Activated T-helper 2 cell treated with anti-CD3 and anti-CD28 coated beads, Interferon-gamma antibody, Interleukin-2, Interleukin-4, amounts not matched to agents 10 μg/mL and 5 μg/mL and 100 μg/mL, durations not matched to agents 14 hours and 24 hours and 36 hours (primary cell): ENCODE results near the gene UBE2J2. TPM values are rescaled to one million over a fixed set of nuclear protein-coding genes. Genes with fewer than 3 reads are reported as not detected.

ENCODE experiments used
- DNase-seq: peaks from one replicate; pipeline ENCODE4 v3.0.0; 2021; ENCODE audit warnings: low spot score
- H3K27ac Mint-ChIP-seq: one replicate; pipeline ENCODE4 v1.8.0; 2021; ENCODE audit warnings: mixed read lengths
- H3K27me3 Mint-ChIP-seq: one replicate; pipeline ENCODE4 v1.8.0; 2021; ENCODE audit warnings: low read depth, mixed read lengths
- H3K36me3 Mint-ChIP-seq: one replicate; pipeline ENCODE4 v1.8.0; 2021; ENCODE audit warnings: low read depth, mixed read lengths
- H3K4me1 Mint-ChIP-seq: one replicate; pipeline ENCODE4 v1.8.0; 2021; ENCODE audit warnings: low read depth, mixed read lengths
- H3K4me3 Mint-ChIP-seq: one replicate; pipeline ENCODE4 v1.8.0; 2021; ENCODE audit warnings: low read depth, mild to moderate bottlenecking, moderate library complexity, mixed read lengths
- H3K9me3 Mint-ChIP-seq: one replicate; pipeline ENCODE4 v1.8.0; 2021; ENCODE audit warnings: mixed read lengths
- intact Hi-C: fragments of 100-400 bp; cut with micrococcal nuclease; formaldehyde crosslinking; loops from one replicate; pipeline ENCODE4 v1.15.1; 2023
- total RNA-seq: library from RNA; stranded (reverse); gene quantifications from 2 replicates; pipeline ENCODE4 v1.2.3, GENCODE V29; 2022

UBE2J2 gene
- total RNA-seq, 1 donor from 2014 or later = 81.0 TPM

- no peak for DNase-seq
- Mint-ChIP-seq H3K27ac (no peak overlapping the region), H3K4me3 (no peak overlapping the region), H3K4me1 (no peaks in the 10 kb centered on the region), H3K27me3 (no peaks in the 10 kb centered on the region), H3K9me3 (no peaks in the 10 kb centered on the region), H3K36me3 (no peaks in the 10 kb centered on the region)
- intact Hi-C loops = no loop called here
These were observed 32.6 kb downstream of the UBE2J2 start for GRCh38 chr1:1240822-1241587.

- intact Hi-C loops = no loop called here
- no peaks in the 10 kb centered on the region for H3K9me3 Mint-ChIP-seq
- H3K27me3 Mint-ChIP-seq = no peaks in the 10 kb centered on the region
- DNase-seq = no peak
- H3K36me3 Mint-ChIP-seq = no peaks in the 10 kb centered on the region
- no peaks in the 10 kb centered on the region for H3K4me1 Mint-ChIP-seq
- H3K4me3 Mint-ChIP-seq = no peak overlapping the region
- no peak overlapping the region for H3K27ac Mint-ChIP-seq
These were observed 33.3 kb downstream of the UBE2J2 start for GRCh38 chr1:1240348-1240732.

- Mint-ChIP-seq H3K36me3 (peaks cover 4% of the 10 kb centered on the region), H3K27ac (no peak overlapping the region), H3K4me1 (no peaks in the 10 kb centered on the region), H3K27me3 (no peaks in the 10 kb centered on the region), H3K4me3 (no peak overlapping the region), H3K9me3 (no peaks in the 10 kb centered on the region)
- intact Hi-C loops = no loop called here
- DNase-seq = no peak
These were observed 33.9 kb downstream of the UBE2J2 start for GRCh38 chr1:1239614-1240347.

GRCh38 chr1:1239227-1239613 lies 34.4 kb downstream of the UBE2J2 start:
- H3K27me3 Mint-ChIP-seq = no peaks in the 10 kb centered on the region
- no peaks in the 10 kb centered on the region for H3K9me3 Mint-ChIP-seq
- H3K4me3 Mint-ChIP-seq = no peak overlapping the region
- intact Hi-C loops = no loop called here
- no peak for DNase-seq
- no peak overlapping the region for H3K27ac Mint-ChIP-seq
- H3K4me1 Mint-ChIP-seq = peaks cover under 1% of the 10 kb centered on the region
- peaks cover 10% of the 10 kb centered on the region for H3K36me3 Mint-ChIP-seq

GRCh38 chr1:1238702-1239178 lies 34.9 kb downstream of the UBE2J2 start:
- DNase-seq = no peak
- H3K27me3 Mint-ChIP-seq = no peaks in the 10 kb centered on the region
- H3K4me3 Mint-ChIP-seq = no peak overlapping the region
- no peaks in the 10 kb centered on the region for H3K9me3 Mint-ChIP-seq
- no peak overlapping the region for H3K27ac Mint-ChIP-seq
- intact Hi-C loops = no loop called here
- peaks cover 6% of the 10 kb centered on the region for H3K4me1 Mint-ChIP-seq
- H3K36me3 Mint-ChIP-seq = peaks cover 15% of the 10 kb centered on the region

- no peak for DNase-seq
- Mint-ChIP-seq H3K36me3 (peaks cover 19% of the 10 kb centered on the region), H3K27me3 (no peaks in the 10 kb centered on the region), H3K4me3 (no peak overlapping the region), H3K4me1 (peaks cover 9% of the 10 kb centered on the region), H3K27ac (no peak overlapping the region), H3K9me3 (no peaks in the 10 kb centered on the region)
- intact Hi-C loops = no loop called here
These were observed 35.6 kb downstream of the UBE2J2 start for GRCh38 chr1:1237874-1238701.

GRCh38 chr1:1236945-1237873 lies 36.4 kb downstream of the UBE2J2 start:
- intact Hi-C loops = no loop called here
- peaks cover 9% of the 10 kb centered on the region for H3K4me1 Mint-ChIP-seq
- H3K4me3 Mint-ChIP-seq = no peak overlapping the region
- no peaks in the 10 kb centered on the region for H3K27me3 Mint-ChIP-seq
- H3K36me3 Mint-ChIP-seq = peaks cover 19% of the 10 kb centered on the region
- no peaks in the 10 kb centered on the region for H3K9me3 Mint-ChIP-seq
- no peak for DNase-seq
- no peak overlapping the region for H3K27ac Mint-ChIP-seq

GRCh38 chr1:1236176-1236763 lies 37.4 kb downstream of the UBE2J2 start:
- intact Hi-C loops = no loop called here
- Mint-ChIP-seq H3K27ac (no peak overlapping the region), H3K4me3 (no peak overlapping the region), H3K4me1 (peaks cover 9% of the 10 kb centered on the region), H3K27me3 (no peaks in the 10 kb centered on the region), H3K36me3 (peaks cover 19% of the 10 kb centered on the region), H3K9me3 (no peaks in the 10 kb centered on the region)
- no peak for DNase-seq

- Mint-ChIP-seq H3K4me1 (peaks cover 14% of the 10 kb centered on the region), H3K9me3 (no peaks in the 10 kb centered on the region), H3K36me3 (peaks cover 28% of the 10 kb centered on the region), H3K27ac (no peak overlapping the region), H3K27me3 (no peaks in the 10 kb centered on the region), H3K4me3 (no peak overlapping the region)
- DNase-seq = no peak
- intact Hi-C loops = no loop called here
These were observed 38.5 kb downstream of the UBE2J2 start for GRCh38 chr1:1235016-1235744.

- DNase-seq = no peak
- peak overlapping the region; percentile 49 for H3K27ac Mint-ChIP-seq
- intact Hi-C loops = loop anchor here (5.0 kb wide), 1 partner anchor 38 kb away; the partner anchor contains the start of gene UBE2J2
- H3K36me3 Mint-ChIP-seq = peaks cover 37% of the 10 kb centered on the region
- H3K9me3 Mint-ChIP-seq = no peaks in the 10 kb centered on the region
- no peaks in the 10 kb centered on the region for H3K27me3 Mint-ChIP-seq
- H3K4me3 Mint-ChIP-seq = peak overlapping the region; percentile 78
- H3K4me1 Mint-ChIP-seq = peaks cover 23% of the 10 kb centered on the region
These were observed 39.4 kb downstream of the UBE2J2 start for GRCh38 chr1:1234180-1234808.

- Mint-ChIP-seq H3K4me3 (peak overlapping the region; percentile 78), H3K36me3 (peaks cover 44% of the 10 kb centered on the region), H3K27ac (peak overlapping the region; percentile 79), H3K9me3 (no peaks in the 10 kb centered on the region), H3K27me3 (no peaks in the 10 kb centered on the region), H3K4me1 (peaks cover 23% of the 10 kb centered on the region)
- intact Hi-C loops = loop anchor here (5.0 kb wide), 1 partner anchor 39 kb away; the partner anchor contains the start of gene UBE2J2
- no peak for DNase-seq
These were observed 40.1 kb downstream of the UBE2J2 start for GRCh38 chr1:1233567-1233892.
